Ovary (tissue), 9 donors: ENCODE data around the gene BHMT. TPM values are rescaled to one million over a fixed set of nuclear protein-coding genes. Genes with fewer than 3 reads are reported as not detected.
"Not testable (repeated sequence)": the region's sequence is repeated elsewhere in the genome, so short reads cannot be mapped to it uniquely, and the experiment has no call there.

ENCODE experiments used
- DNase-seq, 5 donors: peaks; one replicate each; pipeline ENCODE4 v3.0.0-alpha.2; 2019 to 2020
- H3K27ac ChIP-seq, 2 donors: fragments of 200-600 bp; one replicate each; pipeline versions ENCODE4 v1.5.1 to v1.8.0; 2019 to 2022
- H3K27me3 ChIP-seq: fragments of 200-600 bp; one replicate; pipeline ENCODE4 v1.8.0; 2022
- H3K36me3 ChIP-seq: fragments of 200-600 bp; sonication (generic); one replicate; pipeline ENCODE4 v1.5.1; 2019
- H3K4me1 ChIP-seq: one replicate; pipeline ENCODE4 v1.8.1; 2013; ENCODE audit warnings: mild to moderate bottlenecking, moderate library complexity; ENCODE audit not compliant: insufficient read depth
- H3K4me3 ChIP-seq: fragments of 200-600 bp; sonication (generic); one replicate; pipeline ENCODE4 v1.5.1; 2017
- H3K9me3 ChIP-seq, 2 donors: fragments of 200-600 bp in 1 of 2; sonication (generic) in 1 of 2; one replicate each; pipeline versions ENCODE4 v1.5.1 to v1.8.1; 2013 to 2019; ENCODE audit warnings: mild to moderate bottlenecking in 1 of 2, moderate library complexity in 1 of 2
- CTCF ChIP-seq, 3 donors: fragments of 450-650 bp in 2 of 3; fragments of 200-600 bp in 1 of 3; IDR thresholded peaks; one replicate each; pipeline versions ENCODE4 v1.5.1 to v1.8.0; 2016 to 2022; ENCODE audit warnings: antibody characterized with exemption in 3 of 3, mild to moderate bottlenecking in 1 of 3
- EP300 ChIP-seq: sonication (generic); formaldehyde crosslinking; IDR thresholded peaks from one replicate; pipeline ENCODE4 v1.6.1; 2017; ENCODE audit warnings: antibody characterized with exemption
- POLR2A ChIP-seq: fragments of 450-650 bp; IDR thresholded peaks from one replicate; pipeline ENCODE4 v1.6.1; 2017; ENCODE audit warnings: antibody characterized with exemption, mild to moderate bottlenecking, moderate library complexity
- WGBS, 3 donors: extraction: QIAGEN DNeasy Blood & Tissue Kit in 1 of 3; methylation state at CpG; one replicate each; pipeline versions ENCODE4 v1.1.5 to v1.1.7; 2013 to 2017; 5-methylcytosine and 5-hydroxymethylcytosine counted together
- intact Hi-C, 4 donors: fragments of 100-400 bp; cut with DNase I; formaldehyde crosslinking; loops; one replicate each; pipeline versions ENCODE4 v1.11.0 to v1.15.1; 2022 to 2023
- polyA plus RNA-seq, 2 donors: library from polyadenylated mRNA; stranded (reverse); fragments of 200-250 nt in 1 of 2; fragments of 350-450 nt in 1 of 2; fragmentation: Illumina TruSeq in 1 of 2; extraction: RNeasy Lipid Tissue Mini Kit (QIAGEN cat#74804) in 1 of 2; gene quantifications; one replicate each; pipeline ENCODE4 v1.2.3, GENCODE V29; 2013 to 2014
- total RNA-seq, 7 donors: library from RNA; depleted of rRNA in 2 of 7; stranded (reverse); fragments of >200 nt in 2 of 7; fragmentation: NEBNext Ultra II Directional in 3 of 7; extraction: Animal tissue kit (Norgen Biotek cat#: 25700) in 3 of 7; gene quantifications; one replicate each; pipeline versions ENCODE4 v1.1.0 to v1.2.4, GENCODE V29; 2016 to 2023
- donor health status: DM: no; HTN: no; CAD: no; lungs with moderate emphysema.
- donor health status: DM: no; HTN: no; CAD: no.
- donor health status: Bipolar disorder and iron deficiency.
- donor health status: DM: yes; HTN: yes; CAD: no.
- donor health status: DM: no; HTN: no; CAD: no.
- donor health status: DM: yes; HTN: yes; CAD: no.

BHMT gene
- total and polyA plus RNA-seq, 9 donors = 0.07 to 0.92 (median 0.27) TPM; not detected in 2

- WGBS, 3 donors = 23 to 46% (median 24%) methylated on average over 6 of the region's 6 CpGs
- intact Hi-C loops = no loop called here
Observed at GRCh38 chr5:79151942-79152671, 40.5 kb downstream of the BHMT start.

GRCh38 chr5:79157305-79157704 is 45.7 kb downstream of the BHMT start:
- H3K27me3 ChIP-seq = no peaks in the 10 kb centered on the region
- H3K4me3 ChIP-seq = no peak overlapping the region
- intact Hi-C loops = no loop called here
- DNase-seq = no peak
- no peaks in the 10 kb centered on the region for H3K4me1 ChIP-seq
- H3K27ac ChIP-seq = no peak overlapping the region
- TF ChIP-seq CTCF (IDR thresholded peaks at IDR 0.05) (no peak), POLR2A (no peak), EP300 (no peak)
- no peaks in the 10 kb centered on the region for H3K36me3 ChIP-seq
- H3K9me3 ChIP-seq = no peaks in the 10 kb centered on the region
- WGBS, 3 donors = 63 to 74% (median 65%) methylated on average over 2 of the region's 2 CpGs

More at GRCh38 chr5:79151942-79152671, 40.5 kb downstream of the BHMT start:
- TF ChIP-seq EP300 = no peak
- TF ChIP-seq CTCF (IDR thresholded peaks at IDR 0.05) = no peak
- H3K4me1 ChIP-seq = peaks cover 2% of the 10 kb centered on the region
- no peak for DNase-seq
- no peaks in the 10 kb centered on the region for H3K36me3 ChIP-seq
- H3K27ac ChIP-seq = no peak overlapping the region
- no peak overlapping the region for H3K4me3 ChIP-seq
- H3K9me3 ChIP-seq = no peaks in the 10 kb centered on the region
- no peaks in the 10 kb centered on the region for H3K27me3 ChIP-seq

GRCh38 chr5:79161647-79162046 is 50.0 kb downstream of the BHMT start:
- WGBS, 3 donors = 92 to 97% (median 96%) methylated on average over 7 of the region's 7 CpGs
- DNase-seq, H3K36me3 ChIP-seq, H3K27ac ChIP-seq, intact Hi-C loops, H3K4me3 ChIP-seq, H3K4me1 ChIP-seq, H3K27me3 ChIP-seq, H3K9me3 ChIP-seq: not testable (repeated sequence)

- Histone ChIP-seq H3K4me1 (no peaks in the 10 kb centered on the region), H3K36me3 (no peaks in the 10 kb centered on the region), H3K27ac (no peak overlapping the region), H3K27me3 (no peaks in the 10 kb centered on the region), H3K9me3 (no peaks in the 10 kb centered on the region), H3K4me3 (no peak overlapping the region)
- intact Hi-C loops = no loop called here
- no peak for TF ChIP-seq EP300
- no peak for TF ChIP-seq POLR2A
- TF ChIP-seq CTCF (IDR thresholded peaks at IDR 0.05) = no peak
- DNase-seq = no peak
Observed at GRCh38 chr5:79168031-79168430, 56.4 kb downstream of the BHMT start.

GRCh38 chr5:79170661-79171060 is 59.1 kb downstream of the BHMT start:
- Histone ChIP-seq H3K4me1 (no peaks in the 10 kb centered on the region), H3K4me3 (no peak overlapping the region), H3K27me3 (no peaks in the 10 kb centered on the region), H3K36me3 (no peaks in the 10 kb centered on the region), H3K9me3 (no peaks in the 10 kb centered on the region), H3K27ac (no peak overlapping the region)
- TF ChIP-seq EP300 = no peak
- TF ChIP-seq POLR2A = no peak
- TF ChIP-seq CTCF (IDR thresholded peaks at IDR 0.05) = no peak
- no peak for DNase-seq
- intact Hi-C loops = no loop called here
